Duodenal mucosa (tissue), 2 donors: ENCODE results near the gene MVK.

Source experiments
- H3K27ac ChIP-seq: one replicate; pipeline ENCODE4 v1.7.0; 2013; ENCODE audit warnings: low read depth, low read length
- H3K27me3 ChIP-seq, 2 donors: one replicate each; pipeline ENCODE4 v1.7.0; 2013; ENCODE audit warnings: low read length in 2 of 2, control low read depth in 1 of 2; ENCODE audit not compliant: insufficient read depth in 2 of 2, control insufficient read depth in 1 of 2
- H3K36me3 ChIP-seq, 2 donors: one replicate each; pipeline ENCODE4 v1.7.0; 2013; ENCODE audit warnings: low read length in 2 of 2, control low read depth in 1 of 2; ENCODE audit not compliant: insufficient read depth in 2 of 2, control insufficient read depth in 1 of 2
- H3K4me1 ChIP-seq, 2 donors: one replicate each; pipeline ENCODE4 v1.7.0; 2013; ENCODE audit warnings: low read length in 2 of 2, control low read depth in 1 of 2; ENCODE audit not compliant: insufficient read depth in 2 of 2, control insufficient read depth in 1 of 2
- H3K4me3 ChIP-seq, 2 donors: one replicate each; pipeline ENCODE4 v1.7.0; 2013; ENCODE audit warnings: low read length in 2 of 2, low read depth in 1 of 2
- H3K9ac ChIP-seq, 2 donors: one replicate each; pipeline ENCODE4 v1.7.0; 2013; ENCODE audit warnings: low read length in 2 of 2, low read depth in 1 of 2
- H3K9me3 ChIP-seq, 2 donors: one replicate each; pipeline ENCODE4 v1.7.0; 2013; ENCODE audit warnings: low read length in 2 of 2, control low read depth in 1 of 2; ENCODE audit not compliant: control insufficient read depth in 1 of 2

Gene MVK

GRCh38 chr12:109578330-109578927 is 4.8 kb downstream of the MVK start:
- H3K36me3 ChIP-seq: peaks cover 21 to 59% of the 10 kb centered on the region in 2 donors
- H3K4me3 ChIP-seq: no peak overlapping the region
- H3K4me1 ChIP-seq: peaks cover 12 to 13% of the 10 kb centered on the region in 2 donors
- H3K9me3 ChIP-seq: no peaks in the 10 kb centered on the region
- no peak overlapping the region for H3K9ac ChIP-seq
- H3K27me3 ChIP-seq: no peaks in the 10 kb centered on the region
- H3K27ac ChIP-seq: no peak overlapping the region

- Histone ChIP-seq H3K27ac (no peak overlapping the region), H3K4me3 (no peak overlapping the region), H3K9me3 (no peaks in the 10 kb centered on the region), H3K27me3 (no peaks in the 10 kb centered on the region), H3K9ac (no peak overlapping the region), H3K4me1 (peaks cover 4 to 6% of the 10 kb centered on the region in 2 donors), H3K36me3 (peaks cover 30 to 70% of the 10 kb centered on the region in 2 donors)
Measured at GRCh38 chr12:109579639-109580038, 6.0 kb downstream of the MVK start.

- Histone ChIP-seq H3K27ac (no peak overlapping the region), H3K4me3 (no peak overlapping the region), H3K27me3 (no peaks in the 10 kb centered on the region), H3K9ac (no peak overlapping the region), H3K4me1 (no peaks in the 10 kb centered on the region), H3K9me3 (no peaks in the 10 kb centered on the region), H3K36me3 (peaks cover 30 to 70% of the 10 kb centered on the region in 2 donors)
Measured at GRCh38 chr12:109580272-109580671, 6.7 kb downstream of the MVK start.

- Histone ChIP-seq H3K27ac (no peak overlapping the region), H3K9me3 (no peaks in the 10 kb centered on the region), H3K9ac (no peak overlapping the region), H3K27me3 (no peaks in the 10 kb centered on the region), H3K4me3 (no peak overlapping the region), H3K36me3 (peaks cover 27 to 68% of the 10 kb centered on the region in 2 donors), H3K4me1 (no peaks in the 10 kb centered on the region)
Measured at GRCh38 chr12:109580684-109581333, 7.2 kb downstream of the MVK start.

- H3K4me3 ChIP-seq: no peak overlapping the region
- H3K36me3 ChIP-seq: peaks cover 25 to 67% of the 10 kb centered on the region in 2 donors
- H3K9me3 ChIP-seq: no peaks in the 10 kb centered on the region
- H3K9ac ChIP-seq: no peak overlapping the region
- H3K27me3 ChIP-seq: no peaks in the 10 kb centered on the region
- peaks cover 0 to 2% of the 10 kb centered on the region in 2 donors for H3K4me1 ChIP-seq
- no peak overlapping the region for H3K27ac ChIP-seq
Measured at GRCh38 chr12:109581334-109581691, 7.7 kb downstream of the MVK start.

- H3K4me3 ChIP-seq: no peak overlapping the region
- no peaks in the 10 kb centered on the region for H3K9me3 ChIP-seq
- H3K36me3 ChIP-seq: peaks cover 24 to 66% of the 10 kb centered on the region in 2 donors
- no peak overlapping the region for H3K27ac ChIP-seq
- peaks cover 0 to 8% of the 10 kb centered on the region in 2 donors for H3K4me1 ChIP-seq
- H3K27me3 ChIP-seq: no peaks in the 10 kb centered on the region
- H3K9ac ChIP-seq: no peak overlapping the region
Measured at GRCh38 chr12:109581856-109582255, 8.3 kb downstream of the MVK start.

GRCh38 chr12:109582636-109583035 is 9.0 kb downstream of the MVK start:
- H3K4me3 ChIP-seq: no peak overlapping the region
- H3K27ac ChIP-seq: no peak overlapping the region
- H3K36me3 ChIP-seq: peaks cover 21 to 63% of the 10 kb centered on the region in 2 donors
- H3K27me3 ChIP-seq: no peaks in the 10 kb centered on the region
- peaks cover 0 to 10% of the 10 kb centered on the region in 2 donors for H3K4me1 ChIP-seq
- H3K9me3 ChIP-seq: no peaks in the 10 kb centered on the region
- no peak overlapping the region for H3K9ac ChIP-seq

GRCh38 chr12:109583733-109584132 is 10.1 kb downstream of the MVK start:
- H3K9ac ChIP-seq: no peak overlapping the region
- peaks cover 2 to 10% of the 10 kb centered on the region in 2 donors for H3K4me1 ChIP-seq
- peaks cover 14 to 61% of the 10 kb centered on the region in 2 donors for H3K36me3 ChIP-seq
- H3K9me3 ChIP-seq: no peaks in the 10 kb centered on the region
- H3K4me3 ChIP-seq: no peak overlapping the region
- no peak overlapping the region for H3K27ac ChIP-seq
- H3K27me3 ChIP-seq: no peaks in the 10 kb centered on the region

- no peak overlapping the region for H3K9ac ChIP-seq
- H3K36me3 ChIP-seq: peaks cover 17 to 36% of the 10 kb centered on the region in 2 donors
- no peaks in the 10 kb centered on the region for H3K27me3 ChIP-seq
- no peak overlapping the region for H3K4me3 ChIP-seq
- no peaks in the 10 kb centered on the region for H3K9me3 ChIP-seq
- peaks cover 8 to 10% of the 10 kb centered on the region in 2 donors for H3K4me1 ChIP-seq
- no peak overlapping the region for H3K27ac ChIP-seq
Measured at GRCh38 chr12:109586385-109587296, 13.0 kb downstream of the MVK start.

- no peak overlapping the region for H3K27ac ChIP-seq
- H3K4me3 ChIP-seq: no peak overlapping the region
- H3K36me3 ChIP-seq: peaks cover 18 to 38% of the 10 kb centered on the region in 2 donors
- H3K9me3 ChIP-seq: no peaks in the 10 kb centered on the region
- no peaks in the 10 kb centered on the region for H3K27me3 ChIP-seq
- H3K9ac ChIP-seq: no peak overlapping the region
- peaks cover 8 to 10% of the 10 kb centered on the region in 2 donors for H3K4me1 ChIP-seq
Measured at GRCh38 chr12:109587921-109588320, 14.3 kb downstream of the MVK start.
